HEK293 (cell line): Measurements from ENCODE around the gene SAMD4A.

Experiments
- CTCF ChIA-PET: fragments of 350-600 bp; formaldehyde crosslinking; extraction: SDS; loops from one replicate; lab custom pipeline; 2021; ENCODE audit warnings: antibody characterized with exemption; lab: Yijun Ruan, JAX
- POLR2A ChIA-PET: fragments of 300-600 bp; formaldehyde crosslinking; extraction: SDS; loops from one replicate; lab custom pipeline; 2020; ENCODE audit warnings: antibody characterized with exemption, inconsistent platforms; lab: Yijun Ruan, JAX
- H3K27ac ChIP-seq: fragments of 200-500 bp; sonication (Bioruptor generic); 2 replicates; pipeline ENCODE4 v1.5.1; 2014; ENCODE audit warnings: low read depth, low read length, control low read depth, inconsistent platforms; ENCODE audit errors: extremely low read depth
- H3K36me3 ChIP-seq, 2 experiments: fragments of 200-500 bp in 1 of 2; sonication (Bioruptor generic) in 1 of 2; 1 replicate in 1 of 2; 2 replicates in 1 of 2; pipeline ENCODE4 v1.5.1; 2014 to 2017; ENCODE audit warnings: inconsistent platforms in 2 of 2, low read length in 2 of 2; ENCODE audit not compliant: control insufficient read depth in 2 of 2, insufficient read depth in 1 of 2
- H3K4me1 ChIP-seq: fragments of 200-500 bp; sonication (Bioruptor generic); 2 replicates; pipeline ENCODE4 v1.5.1; 2014; ENCODE audit warnings: mild to moderate bottlenecking, low read length, inconsistent platforms; ENCODE audit not compliant: control insufficient read depth, insufficient read depth
- H3K4me3 ChIP-seq: 2 replicates; pipeline ENCODE4 v1.5.1; 2011; ENCODE audit warnings: low read depth, mild to moderate bottlenecking, control low read depth, low read length, moderate library complexity
- H3K9me3 ChIP-seq: fragments of 200-500 bp; sonication (Bioruptor generic); 2 replicates; pipeline ENCODE4 v1.5.1; 2014; ENCODE audit warnings: low read depth, low read length, inconsistent platforms; ENCODE audit not compliant: control insufficient read depth, insufficient read depth
- GLI4 ChIP-seq: fragments of 450-650 bp; formaldehyde crosslinking; IDR thresholded peaks from 2 replicates; pipeline ENCODE4 v1.5.1; 2016; ENCODE audit warnings: missing biosample characterization, missing genetic modification characterization
- KLF16 ChIP-seq: fragments of 450-650 bp; formaldehyde crosslinking; IDR thresholded peaks from 2 replicates; pipeline ENCODE4 v1.5.1; 2017; ENCODE audit warnings: missing biosample characterization, missing genetic modification characterization
- KLF8 ChIP-seq: fragments of 450-650 bp; formaldehyde crosslinking; IDR thresholded peaks from 2 replicates; pipeline ENCODE4 v1.5.1; 2016; ENCODE audit warnings: missing biosample characterization, missing genetic modification characterization
- MYNN ChIP-seq: fragments of 450-650 bp; formaldehyde crosslinking; IDR thresholded peaks from 2 replicates; pipeline ENCODE4 v1.5.1; 2016; ENCODE audit warnings: missing biosample characterization, missing genetic modification characterization, borderline replicate concordance
- MZF1 ChIP-seq: fragments of 450-650 bp; formaldehyde crosslinking; IDR thresholded peaks from 2 replicates; pipeline ENCODE4 v1.5.1; 2017; ENCODE audit warnings: missing biosample characterization, missing genetic modification characterization, borderline replicate concordance
- SP2 ChIP-seq: fragments of 450-650 bp; formaldehyde crosslinking; IDR thresholded peaks from 2 replicates; pipeline ENCODE4 v1.5.1; 2016; ENCODE audit warnings: missing biosample characterization, missing genetic modification characterization
- SP3 ChIP-seq: fragments of 450-650 bp; formaldehyde crosslinking; IDR thresholded peaks from 2 replicates; pipeline ENCODE4 v1.5.1; 2016; ENCODE audit warnings: missing biosample characterization, missing genetic modification characterization
- ZBTB17 ChIP-seq: fragments of 450-650 bp; formaldehyde crosslinking; IDR thresholded peaks from 2 replicates; pipeline ENCODE4 v1.5.1; 2016; ENCODE audit warnings: missing biosample characterization, missing genetic modification characterization
- ZBTB8A ChIP-seq: fragments of 450-650 bp; formaldehyde crosslinking; IDR thresholded peaks from 2 replicates; pipeline ENCODE4 v1.5.1; 2016; ENCODE audit warnings: missing biosample characterization, missing genetic modification characterization
- ZIC2 ChIP-seq: fragments of 450-650 bp; formaldehyde crosslinking; IDR thresholded peaks from 2 replicates; pipeline ENCODE4 v1.5.1; 2016; ENCODE audit warnings: missing biosample characterization, missing genetic modification characterization
- ZNF133 ChIP-seq: fragments of 450-650 bp; formaldehyde crosslinking; IDR thresholded peaks from 2 replicates; pipeline ENCODE4 v1.5.1; 2016; ENCODE audit warnings: missing biosample characterization, missing genetic modification characterization
- ZNF239 ChIP-seq: fragments of 450-650 bp; formaldehyde crosslinking; IDR thresholded peaks from 2 replicates; pipeline ENCODE4 v1.5.1; 2016; ENCODE audit warnings: missing biosample characterization, missing genetic modification characterization
- ZNF335 ChIP-seq: fragments of 450-650 bp; formaldehyde crosslinking; conservative IDR thresholded peaks from 2 replicates; pipeline ENCODE4 v1.5.1; 2016; ENCODE audit warnings: missing biosample characterization, missing genetic modification characterization
- ZNF37A ChIP-seq: fragments of 450-650 bp; IDR thresholded peaks from 2 replicates; pipeline ENCODE4 v1.5.1; 2018; ENCODE audit warnings: missing biosample characterization, missing genetic modification characterization
- ZNF521 ChIP-seq: fragments of 450-650 bp; formaldehyde crosslinking; IDR thresholded peaks from 2 replicates; pipeline ENCODE4 v1.5.1; 2017; ENCODE audit warnings: missing biosample characterization, mild to moderate bottlenecking, missing genetic modification characterization
- ZNF596 ChIP-seq: fragments of 450-650 bp; IDR thresholded peaks from 2 replicates; pipeline ENCODE4 v1.5.0; 2018; ENCODE audit warnings: missing biosample characterization, mild to moderate bottlenecking, missing genetic modification characterization, moderate library complexity
- ZNF600 ChIP-seq: fragments of 450-650 bp; formaldehyde crosslinking; IDR thresholded peaks from 2 replicates; pipeline ENCODE4 v1.5.1; 2016; ENCODE audit warnings: missing biosample characterization, missing genetic modification characterization
- TF ChIP-seq, protein P1 (sequence below): fragments of 450-650 bp; formaldehyde crosslinking; IDR thresholded peaks from 2 replicates; pipeline ENCODE4 v1.5.1; 2016; ENCODE audit warnings: missing biosample characterization, missing genetic modification characterization
- TF ChIP-seq, protein P2 (sequence below): fragments of 450-650 bp; formaldehyde crosslinking; IDR thresholded peaks from 2 replicates; pipeline ENCODE4 v1.5.0; 2017; ENCODE audit warnings: missing biosample characterization, missing genetic modification characterization, borderline replicate concordance
- TF ChIP-seq, protein P3 (sequence below): fragments of 450-650 bp; formaldehyde crosslinking; IDR thresholded peaks from 2 replicates; pipeline ENCODE4 v1.5.1; 2016; ENCODE audit warnings: missing biosample characterization, missing genetic modification characterization, low read depth
- TF ChIP-seq, protein P4 (sequence below): fragments of 450-650 bp; formaldehyde crosslinking; conservative IDR thresholded peaks from 2 replicates; pipeline ENCODE4 v1.5.1; 2016; ENCODE audit warnings: low read depth, missing biosample characterization, missing genetic modification characterization

The SAMD4A gene, protein sequence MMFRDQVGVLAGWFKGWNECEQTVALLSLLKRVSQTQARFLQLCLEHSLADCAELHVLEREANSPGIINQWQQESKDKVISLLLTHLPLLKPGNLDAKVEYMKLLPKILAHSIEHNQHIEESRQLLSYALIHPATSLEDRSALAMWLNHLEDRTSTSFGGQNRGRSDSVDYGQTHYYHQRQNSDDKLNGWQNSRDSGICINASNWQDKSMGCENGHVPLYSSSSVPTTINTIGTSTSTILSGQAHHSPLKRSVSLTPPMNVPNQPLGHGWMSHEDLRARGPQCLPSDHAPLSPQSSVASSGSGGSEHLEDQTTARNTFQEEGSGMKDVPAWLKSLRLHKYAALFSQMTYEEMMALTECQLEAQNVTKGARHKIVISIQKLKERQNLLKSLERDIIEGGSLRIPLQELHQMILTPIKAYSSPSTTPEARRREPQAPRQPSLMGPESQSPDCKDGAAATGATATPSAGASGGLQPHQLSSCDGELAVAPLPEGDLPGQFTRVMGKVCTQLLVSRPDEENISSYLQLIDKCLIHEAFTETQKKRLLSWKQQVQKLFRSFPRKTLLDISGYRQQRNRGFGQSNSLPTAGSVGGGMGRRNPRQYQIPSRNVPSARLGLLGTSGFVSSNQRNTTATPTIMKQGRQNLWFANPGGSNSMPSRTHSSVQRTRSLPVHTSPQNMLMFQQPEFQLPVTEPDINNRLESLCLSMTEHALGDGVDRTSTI

DNA sequence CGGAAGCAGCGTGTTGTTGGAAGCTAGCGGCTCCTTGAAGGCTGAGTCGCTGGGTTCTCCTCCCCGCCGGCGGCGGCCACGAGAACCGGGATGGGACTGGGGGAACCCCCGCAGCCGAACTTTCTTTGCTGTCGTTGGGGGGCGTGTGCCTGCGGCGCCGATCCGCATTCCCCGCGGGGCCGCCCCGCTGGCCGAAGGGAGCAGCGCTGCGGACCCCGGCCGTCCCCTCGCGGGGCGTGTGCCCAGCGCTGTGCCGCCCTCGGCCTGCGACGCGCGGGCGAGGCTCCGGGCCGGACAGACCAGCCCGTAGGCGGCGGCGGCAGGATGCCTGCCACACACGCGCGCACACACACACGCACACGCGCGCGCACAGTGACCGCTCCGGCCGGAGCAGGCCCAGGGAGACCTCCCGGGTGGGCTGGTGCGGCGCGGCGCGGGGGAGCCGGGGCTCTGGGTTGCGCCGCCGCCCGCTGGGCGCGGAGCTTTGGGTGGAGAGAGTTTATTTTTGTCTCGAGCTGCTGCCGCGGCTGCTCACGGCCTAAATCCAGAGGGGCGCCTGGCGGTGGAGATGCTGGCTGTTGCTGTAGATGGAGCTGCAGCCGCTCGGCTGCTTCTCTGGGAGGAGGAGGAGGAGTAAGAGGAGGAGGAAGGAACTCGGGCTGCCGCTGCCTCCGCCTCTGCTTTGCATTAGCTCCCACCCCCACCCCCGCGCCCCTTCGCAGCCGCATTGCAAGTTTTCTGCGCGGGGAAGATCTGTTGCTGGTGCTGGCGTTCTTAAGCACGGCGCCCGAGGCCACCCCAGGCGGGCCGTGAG, at the start of gene SAMD4A:
Gene SAMD4A (plus strand): TSS at position 719 of the 814 bp plus-strand sequence. CDS start 789 bp downstream, outside the sequence.
- no peaks in the 10 kb centered on the region for H3K36me3 ChIP-seq
- peaks cover 5% of the 10 kb centered on the region; the same call in 1 of the 2 replicates for H3K4me1 ChIP-seq
- no peaks in the 10 kb centered on the region for H3K9me3 ChIP-seq
- peak within 1 kb of the TSS; percentile 77 for H3K4me3 ChIP-seq
- peak within 1 kb of the TSS; percentile 77 for H3K27ac ChIP-seq
- POLR2A ChIA-PET, result interaction anchor here (0.5 to 2.7 kb wide), 25 partner anchors 9 to 460 kb away, joined by 3 to 23 read pairs (median 4); partner anchors contain the start of genes SOCS4 and WDHD1
- CTCF ChIA-PET, result interaction anchor here (0.6 to 3.0 kb wide), 12 partner anchors 24 to 270 kb away, joined by 3 to 28 read pairs (median 3); no protein-coding TSS in a partner anchor
- no peak for TF ChIP-seq ZBTB17 (tag by site-specific recombination)
- TF ChIP-seq ZNF133, result no peak
- no peak; the same call in 1 of the 2 replicates for TF ChIP-seq KLF16 (tag by site-specific recombination)
- TF ChIP-seq MYNN (tag by site-specific recombination), result no peak
- TF ChIP-seq, protein P1, sequence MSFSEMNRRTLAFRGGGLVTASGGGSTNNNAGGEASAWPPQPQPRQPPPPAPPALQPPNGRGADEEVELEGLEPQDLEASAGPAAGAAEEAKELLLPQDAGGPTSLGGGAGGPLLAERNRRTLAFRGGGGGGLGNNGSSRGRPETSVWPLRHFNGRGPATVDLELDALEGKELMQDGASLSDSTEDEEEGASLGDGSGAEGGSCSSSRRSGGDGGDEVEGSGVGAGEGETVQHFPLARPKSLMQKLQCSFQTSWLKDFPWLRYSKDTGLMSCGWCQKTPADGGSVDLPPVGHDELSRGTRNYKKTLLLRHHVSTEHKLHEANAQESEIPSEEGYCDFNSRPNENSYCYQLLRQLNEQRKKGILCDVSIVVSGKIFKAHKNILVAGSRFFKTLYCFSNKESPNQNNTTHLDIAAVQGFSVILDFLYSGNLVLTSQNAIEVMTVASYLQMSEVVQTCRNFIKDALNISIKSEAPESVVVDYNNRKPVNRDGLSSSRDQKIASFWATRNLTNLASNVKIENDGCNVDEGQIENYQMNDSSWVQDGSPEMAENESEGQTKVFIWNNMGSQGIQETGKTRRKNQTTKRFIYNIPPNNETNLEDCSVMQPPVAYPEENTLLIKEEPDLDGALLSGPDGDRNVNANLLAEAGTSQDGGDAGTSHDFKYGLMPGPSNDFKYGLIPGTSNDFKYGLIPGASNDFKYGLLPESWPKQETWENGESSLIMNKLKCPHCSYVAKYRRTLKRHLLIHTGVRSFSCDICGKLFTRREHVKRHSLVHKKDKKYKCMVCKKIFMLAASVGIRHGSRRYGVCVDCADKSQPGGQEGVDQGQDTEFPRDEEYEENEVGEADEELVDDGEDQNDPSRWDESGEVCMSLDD, result 0 out of 2 replicates have a peak, but pooled peaks have one; percentile 37
- no peak for TF ChIP-seq ZNF239 (tag by site-specific recombination)
- no peak for TF ChIP-seq ZNF600 (tag by site-specific recombination)
- no peak for TF ChIP-seq MZF1
- TF ChIP-seq, protein P2, sequence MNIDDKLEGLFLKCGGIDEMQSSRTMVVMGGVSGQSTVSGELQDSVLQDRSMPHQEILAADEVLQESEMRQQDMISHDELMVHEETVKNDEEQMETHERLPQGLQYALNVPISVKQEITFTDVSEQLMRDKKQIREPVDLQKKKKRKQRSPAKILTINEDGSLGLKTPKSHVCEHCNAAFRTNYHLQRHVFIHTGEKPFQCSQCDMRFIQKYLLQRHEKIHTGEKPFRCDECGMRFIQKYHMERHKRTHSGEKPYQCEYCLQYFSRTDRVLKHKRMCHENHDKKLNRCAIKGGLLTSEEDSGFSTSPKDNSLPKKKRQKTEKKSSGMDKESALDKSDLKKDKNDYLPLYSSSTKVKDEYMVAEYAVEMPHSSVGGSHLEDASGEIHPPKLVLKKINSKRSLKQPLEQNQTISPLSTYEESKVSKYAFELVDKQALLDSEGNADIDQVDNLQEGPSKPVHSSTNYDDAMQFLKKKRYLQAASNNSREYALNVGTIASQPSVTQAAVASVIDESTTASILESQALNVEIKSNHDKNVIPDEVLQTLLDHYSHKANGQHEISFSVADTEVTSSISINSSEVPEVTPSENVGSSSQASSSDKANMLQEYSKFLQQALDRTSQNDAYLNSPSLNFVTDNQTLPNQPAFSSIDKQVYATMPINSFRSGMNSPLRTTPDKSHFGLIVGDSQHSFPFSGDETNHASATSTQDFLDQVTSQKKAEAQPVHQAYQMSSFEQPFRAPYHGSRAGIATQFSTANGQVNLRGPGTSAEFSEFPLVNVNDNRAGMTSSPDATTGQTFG, result no peak
- no peak for TF ChIP-seq GLI4 (tag by site-specific recombination)
- no peak for TF ChIP-seq ZNF521 (tag by site-specific recombination)
- TF ChIP-seq, protein P3, sequence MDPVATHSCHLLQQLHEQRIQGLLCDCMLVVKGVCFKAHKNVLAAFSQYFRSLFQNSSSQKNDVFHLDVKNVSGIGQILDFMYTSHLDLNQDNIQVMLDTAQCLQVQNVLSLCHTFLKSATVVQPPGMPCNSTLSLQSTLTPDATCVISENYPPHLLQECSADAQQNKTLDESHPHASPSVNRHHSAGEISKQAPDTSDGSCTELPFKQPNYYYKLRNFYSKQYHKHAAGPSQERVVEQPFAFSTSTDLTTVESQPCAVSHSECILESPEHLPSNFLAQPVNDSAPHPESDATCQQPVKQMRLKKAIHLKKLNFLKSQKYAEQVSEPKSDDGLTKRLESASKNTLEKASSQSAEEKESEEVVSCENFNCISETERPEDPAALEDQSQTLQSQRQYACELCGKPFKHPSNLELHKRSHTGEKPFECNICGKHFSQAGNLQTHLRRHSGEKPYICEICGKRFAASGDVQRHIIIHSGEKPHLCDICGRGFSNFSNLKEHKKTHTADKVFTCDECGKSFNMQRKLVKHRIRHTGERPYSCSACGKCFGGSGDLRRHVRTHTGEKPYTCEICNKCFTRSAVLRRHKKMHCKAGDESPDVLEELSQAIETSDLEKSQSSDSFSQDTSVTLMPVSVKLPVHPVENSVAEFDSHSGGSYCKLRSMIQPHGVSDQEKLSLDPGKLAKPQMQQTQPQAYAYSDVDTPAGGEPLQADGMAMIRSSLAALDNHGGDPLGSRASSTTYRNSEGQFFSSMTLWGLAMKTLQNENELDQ (tag by site-specific recombination), result no peak
- no peak for TF ChIP-seq ZNF596 (tag by site-specific recombination)
- TF ChIP-seq SP3 (tag by site-specific recombination), result 0 out of 2 replicates have a peak, but pooled peaks have one; percentile 41
- no peak; the same call in 1 of the 2 replicates for TF ChIP-seq ZNF335 (tag by site-specific recombination)
- peak; percentile 93 for TF ChIP-seq ZNF37A (tag by site-specific recombination)
- TF ChIP-seq ZIC2 (tag by site-specific recombination), result no peak
- TF ChIP-seq SP2 (tag by site-specific recombination), result peak; percentile 12; the same call in 1 of the 2 replicates
- TF ChIP-seq, protein P4, sequence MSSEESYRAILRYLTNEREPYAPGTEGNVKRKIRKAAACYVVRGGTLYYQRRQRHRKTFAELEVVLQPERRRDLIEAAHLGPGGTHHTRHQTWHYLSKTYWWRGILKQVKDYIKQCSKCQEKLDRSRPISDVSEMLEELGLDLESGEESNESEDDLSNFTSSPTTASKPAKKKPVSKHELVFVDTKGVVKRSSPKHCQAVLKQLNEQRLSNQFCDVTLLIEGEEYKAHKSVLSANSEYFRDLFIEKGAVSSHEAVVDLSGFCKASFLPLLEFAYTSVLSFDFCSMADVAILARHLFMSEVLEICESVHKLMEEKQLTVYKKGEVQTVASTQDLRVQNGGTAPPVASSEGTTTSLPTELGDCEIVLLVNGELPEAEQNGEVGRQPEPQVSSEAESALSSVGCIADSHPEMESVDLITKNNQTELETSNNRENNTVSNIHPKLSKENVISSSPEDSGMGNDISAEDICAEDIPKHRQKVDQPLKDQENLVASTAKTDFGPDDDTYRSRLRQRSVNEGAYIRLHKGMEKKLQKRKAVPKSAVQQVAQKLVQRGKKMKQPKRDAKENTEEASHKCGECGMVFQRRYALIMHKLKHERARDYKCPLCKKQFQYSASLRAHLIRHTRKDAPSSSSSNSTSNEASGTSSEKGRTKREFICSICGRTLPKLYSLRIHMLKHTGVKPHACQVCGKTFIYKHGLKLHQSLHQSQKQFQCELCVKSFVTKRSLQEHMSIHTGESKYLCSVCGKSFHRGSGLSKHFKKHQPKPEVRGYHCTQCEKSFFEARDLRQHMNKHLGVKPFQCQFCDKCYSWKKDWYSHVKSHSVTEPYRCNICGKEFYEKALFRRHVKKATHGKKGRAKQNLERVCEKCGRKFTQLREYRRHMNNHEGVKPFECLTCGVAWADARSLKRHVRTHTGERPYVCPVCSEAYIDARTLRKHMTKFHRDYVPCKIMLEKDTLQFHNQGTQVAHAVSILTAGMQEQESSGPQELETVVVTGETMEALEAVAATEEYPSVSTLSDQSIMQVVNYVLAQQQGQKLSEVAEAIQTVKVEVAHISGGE (tag by site-specific recombination), result peak; percentile 30; the same call in 1 of the 2 replicates
- TF ChIP-seq KLF8 (tag by site-specific recombination), result peak; percentile 22
- TF ChIP-seq ZBTB8A (tag by site-specific recombination), result no peak
